GM23338 (cell line): ENCODE measurements around the gene COBL. TPM values are rescaled to one million over a fixed set of nuclear protein-coding genes. Genes with fewer than 3 reads are reported as not detected.

Experiments
- ATAC-seq: fragments of 200-7000 bp; cut with Tn5 transposase; 3 replicates; pipeline ENCODE4 v1.9.1; 2020
- DNase-seq: peaks from one replicate; pipeline ENCODE4 v3.0.0-alpha.2; 2015; ENCODE audit warnings: low spot score
- H2AFZ ChIP-seq: fragments of 200-600 bp; sonication (generic); 2 replicates; pipeline ENCODE4 v1.8.0; 2016; ENCODE audit warnings: antibody characterized with exemption, mild to moderate bottlenecking, moderate library complexity
- H3F3A ChIP-seq: fragments of 200-600 bp; sonication (generic); replicated peaks from 2 replicates; pipeline ENCODE4 v1.8.0; 2017; ENCODE audit warnings: antibody characterized with exemption, mixed run types, low read depth
- H3K27ac ChIP-seq: fragments of 200-600 bp; sonication (generic); 2 replicates; pipeline ENCODE4 v1.6.1; 2016; ENCODE audit warnings: low read depth
- H3K27me3 ChIP-seq: fragments of 200-600 bp; sonication (generic); 2 replicates; pipeline ENCODE4 v1.8.0; 2016; ENCODE audit warnings: mild to moderate bottlenecking, mixed run types, moderate library complexity; ENCODE audit not compliant: insufficient read depth
- H3K36me3 ChIP-seq: fragments of 200-600 bp; sonication (generic); 2 replicates; pipeline ENCODE4 v1.8.0; 2016; ENCODE audit warnings: mild to moderate bottlenecking; ENCODE audit not compliant: insufficient read depth
- H3K4me1 ChIP-seq: fragments of 200-600 bp; sonication (generic); 2 replicates; pipeline ENCODE4 v1.8.0; 2016; ENCODE audit warnings: mild to moderate bottlenecking, moderate library complexity; ENCODE audit not compliant: insufficient read depth
- H3K4me2 ChIP-seq: fragments of 200-600 bp; sonication (generic); 2 replicates; pipeline ENCODE4 v1.7.1; 2017; ENCODE audit warnings: mixed run types
- H3K4me3 ChIP-seq: fragments of 200-600 bp; sonication (generic); 2 replicates; pipeline ENCODE4 v1.6.1; 2016; ENCODE audit warnings: mixed run types
- H3K79me2 ChIP-seq: fragments of 200-600 bp; sonication (generic); replicated peaks from 2 replicates; pipeline ENCODE4 v1.8.0; 2017; ENCODE audit warnings: mild to moderate bottlenecking; ENCODE audit not compliant: insufficient read depth
- H3K9me2 ChIP-seq: fragments of 200-600 bp; sonication (generic); 2 replicates; pipeline ENCODE4 v1.8.0; 2017; ENCODE audit not compliant: insufficient read depth
- H4K20me1 ChIP-seq: fragments of 200-600 bp; sonication (generic); replicated peaks from 2 replicates; pipeline ENCODE4 v1.8.0; 2017; ENCODE audit warnings: mild to moderate bottlenecking; ENCODE audit not compliant: insufficient read depth
- H3K27ac Mint-ChIP-seq: 2 replicates; pipeline ENCODE4 v1.8.0; 2020; ENCODE audit warnings: inconsistent platforms, mild to moderate bottlenecking, moderate library complexity, mixed read lengths
- H3K27me3 Mint-ChIP-seq: 3 replicates; pipeline ENCODE4 v1.8.0; 2022; ENCODE audit warnings: low read depth, mild to moderate bottlenecking, moderate library complexity, mixed read lengths, inconsistent platforms; ENCODE audit not compliant: insufficient read depth, poor library complexity
- H3K36me3 Mint-ChIP-seq: 3 replicates; pipeline ENCODE4 v1.8.0; 2021; ENCODE audit warnings: low read depth, mild to moderate bottlenecking, inconsistent platforms, moderate library complexity, mixed read lengths
- H3K4me1 Mint-ChIP-seq: 3 replicates; pipeline ENCODE4 v1.8.0; 2020; ENCODE audit warnings: mild to moderate bottlenecking, inconsistent platforms, mixed read lengths
- H3K4me3 Mint-ChIP-seq: 3 replicates; pipeline ENCODE4 v1.8.0; 2021; ENCODE audit warnings: moderate library complexity, mild to moderate bottlenecking, inconsistent platforms, mixed read lengths
- H3K9me3 Mint-ChIP-seq: 3 replicates; pipeline ENCODE4 v1.8.0; 2020; ENCODE audit warnings: moderate library complexity, mild to moderate bottlenecking, inconsistent platforms, mixed read lengths
- CREB1 ChIP-seq: fragments of 250-450 bp; sonication (Bioruptor Pico); IDR thresholded peaks from 2 replicates; pipeline ENCODE4 v1.5.0; 2020; ENCODE audit warnings: low read depth, mild to moderate bottlenecking, moderate library complexity
- CTCF ChIP-seq, 2 experiments: fragments of 200-600 bp in 1 of 2; sonication (generic) in 1 of 2; conservative IDR thresholded peaks; 2 replicates each; pipeline versions ENCODE4 v1.5.1 to v1.6.1; 2016 to 2017; ENCODE audit warnings: antibody characterized with exemption in 2 of 2, low read depth in 2 of 2, mild to moderate bottlenecking in 2 of 2, moderate library complexity in 1 of 2
- ETS1 ChIP-seq: IDR thresholded peaks from 2 replicates; pipeline ENCODE4 v1.6.1; 2016; ENCODE audit warnings: antibody characterized with exemption
- EZH2 ChIP-seq: fragments of 200-600 bp; sonication (generic); IDR thresholded peaks from one replicate; pipeline ENCODE4 v1.8.0; 2017; ENCODE audit warnings: antibody characterized with exemption, mild to moderate bottlenecking, low read depth; ENCODE audit not compliant: unreplicated experiment
- EZH2phosphoT487 ChIP-seq: fragments of 200-600 bp; sonication (generic); IDR thresholded peaks from one replicate; pipeline ENCODE4 v1.8.1; 2018; ENCODE audit warnings: antibody characterized with exemption; ENCODE audit not compliant: unreplicated experiment
- JUNB ChIP-seq: IDR thresholded peaks from one replicate; pipeline ENCODE4 v1.6.1; 2016; ENCODE audit warnings: antibody characterized with exemption; ENCODE audit not compliant: unreplicated experiment
- NANOG ChIP-seq: IDR thresholded peaks from 2 replicates; pipeline ENCODE4 v1.6.1; 2016; ENCODE audit warnings: antibody characterized with exemption, borderline replicate concordance
- POLR2AphosphoS5 ChIP-seq: IDR thresholded peaks from 2 replicates; pipeline ENCODE4 v1.6.1; 2016; ENCODE audit warnings: antibody characterized with exemption, low read depth
- REST ChIP-seq: IDR thresholded peaks from one replicate; pipeline ENCODE4 v1.6.1; 2018; ENCODE audit warnings: antibody characterized with exemption; ENCODE audit not compliant: unreplicated experiment
- STAT1 ChIP-seq: IDR thresholded peaks from one replicate; pipeline ENCODE4 v1.6.1; 2016; ENCODE audit warnings: antibody characterized with exemption; ENCODE audit not compliant: unreplicated experiment
- ZNF114 ChIP-seq: fragments of 250-450 bp; sonication (Bioruptor Pico); IDR thresholded peaks from 2 replicates; pipeline ENCODE4 v1.5.0; 2020; ENCODE audit warnings: mild to moderate bottlenecking, moderate library complexity
- ZNF331 ChIP-seq: fragments of 250-450 bp; sonication (Bioruptor Pico); IDR thresholded peaks from 2 replicates; pipeline ENCODE4 v1.5.0; 2020; ENCODE audit warnings: low read depth, mild to moderate bottlenecking, moderate library complexity
- ZNF462 ChIP-seq: fragments of 250-450 bp; sonication (Bioruptor Pico); IDR thresholded peaks from 2 replicates; pipeline ENCODE4 v1.5.0; 2020; ENCODE audit warnings: mild to moderate bottlenecking, moderate library complexity
- polyA plus RNA-seq: library from polyadenylated mRNA; unstranded; fragments of >200 nt; fragmentation: Nextera tagmentation; extraction: Ambion mirVana; gene quantifications from 2 replicates; pipeline ENCODE4 v1.2.1, GENCODE V29; 2016
- total RNA-seq: library from RNA; depleted of rRNA; stranded (reverse); fragments of >200 nt; shearing (Covaris generic); gene quantifications from 2 replicates; pipeline ENCODE4 v1.2.3, GENCODE V29; 2014

COBL gene
- total and polyA plus RNA-seq, 2 experiments from 2014 or later = 18.3 to 51.9 TPM

GRCh38 chr7:51101111-51101757, 215.4 kb downstream of the COBL start:
- H2AFZ ChIP-seq = no peak overlapping the region
- peaks cover 3% of the 10 kb centered on the region; the same call in 1 of the 2 replicates for H3K36me3 ChIP-seq
- DNase-seq (no peak), ATAC-seq (no peak)
- H4K20me1 ChIP-seq = no peaks in the 10 kb centered on the region
- H3K4me3 Mint-ChIP-seq = no peak overlapping the region
- no peak overlapping the region for H3K4me3 ChIP-seq
- H3K27me3 ChIP-seq = no peaks in the 10 kb centered on the region
- peaks cover 20% of the 10 kb centered on the region for H3K9me3 Mint-ChIP-seq
- no peaks in the 10 kb centered on the region for H3F3A ChIP-seq
- peaks cover 21% of the 10 kb centered on the region for H3K36me3 Mint-ChIP-seq
- no peak overlapping the region for H3K27ac ChIP-seq
- no peaks in the 10 kb centered on the region for H3K4me1 ChIP-seq
- no peaks in the 10 kb centered on the region for H3K27me3 Mint-ChIP-seq
- no peaks in the 10 kb centered on the region for H3K79me2 ChIP-seq
- H3K9me2 ChIP-seq = no peaks in the 10 kb centered on the region
- no peak overlapping the region for H3K4me2 ChIP-seq
- TF ChIP-seq CTCF (conservative IDR thresholded peaks at IDR 0.05; ENCODE audit: low read depth in 2 of 2) = no peak
- no peak for TF ChIP-seq EZH2phosphoT487
- TF ChIP-seq STAT1 = no peak
- no peak for TF ChIP-seq CREB1
- no peak for TF ChIP-seq ZNF331 (CRISPR knock-in tag)
- TF ChIP-seq ETS1 = no peak
- no peak for TF ChIP-seq NANOG
- no peak for TF ChIP-seq ZNF114 (CRISPR knock-in tag)
- TF ChIP-seq POLR2AphosphoS5 = no peak
- TF ChIP-seq ZNF462 (CRISPR knock-in tag) = no peak
- TF ChIP-seq REST = no peak
- TF ChIP-seq JUNB = no peak
- TF ChIP-seq EZH2 = no peak
- H3K4me1 Mint-ChIP-seq = peaks cover 2% of the 10 kb centered on the region; the same call in 2 of the 3 replicates
- H3K27ac Mint-ChIP-seq = no peak overlapping the region
